ENCODE results near the gene ULBP3.

Gene ULBP3

DNA sequence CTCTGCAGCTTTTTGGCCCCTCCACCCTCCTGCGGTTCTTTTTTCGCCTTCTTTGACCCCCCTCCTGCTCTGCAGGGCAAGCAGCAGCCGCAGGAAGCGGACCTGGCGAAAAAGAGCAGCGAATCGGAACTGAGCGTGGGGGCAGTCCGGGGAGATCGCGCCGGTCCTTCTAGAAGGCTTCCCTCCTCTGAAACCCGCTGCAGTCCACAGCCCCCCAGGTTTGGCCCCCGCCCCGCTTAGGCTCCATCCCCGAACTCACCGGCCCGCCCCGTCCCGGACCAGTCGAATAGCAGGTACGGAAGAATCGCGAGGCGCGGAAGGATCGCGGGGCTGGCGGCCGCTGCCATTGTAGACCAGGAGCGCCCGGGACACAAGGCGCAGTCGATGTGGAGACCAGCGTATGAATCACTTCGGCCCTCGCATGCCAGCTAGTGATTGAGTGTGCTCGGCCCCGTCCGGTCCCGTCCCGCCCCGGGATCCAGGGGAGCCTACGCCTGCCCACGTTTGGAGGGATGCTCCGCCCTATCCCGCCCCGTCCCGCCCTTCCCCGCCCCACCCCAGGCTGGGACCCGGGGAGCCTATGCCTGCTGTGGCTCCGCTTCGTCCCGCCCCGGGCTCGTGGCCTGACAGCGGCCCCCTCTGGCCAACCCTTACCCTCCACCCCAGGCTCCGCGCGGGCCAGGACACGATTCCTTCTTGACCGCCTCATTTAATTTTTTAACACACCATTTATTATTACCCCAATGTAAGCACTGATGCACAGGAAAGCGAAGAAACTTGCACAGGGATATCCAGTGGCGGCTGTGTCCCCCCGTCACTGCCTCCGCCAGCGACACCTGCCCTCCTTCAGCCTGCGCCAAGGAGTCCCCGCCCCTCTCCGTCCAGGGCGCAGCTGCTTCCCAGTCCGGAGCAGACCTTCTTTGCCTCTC lies at the start of gene ULBP3:
TSS of gene ULBP3 (minus strand) at position 402 of the 929 bp plus-strand sequence. CDS start at position 347, 55 bp downstream.
- DNase-seq (peak; percentile 72), ATAC-seq (replicated peaks) (peak; percentile 90 to 91)
- peak within 1 kb of the TSS; percentile 83 to 85 for H3K4me3 Mint-ChIP-seq
- no peak within 1 kb of the TSS for H3K27ac Mint-ChIP-seq
- peaks cover 20 to 35% of the 10 kb centered on the region in 2 donors for H3K4me1 Mint-ChIP-seq
- H3K36me3 Mint-ChIP-seq = peaks cover 0 to 3% of the 10 kb centered on the region in 2 donors
- H3K9me3 Mint-ChIP-seq = no peaks in the 10 kb centered on the region
- peaks cover 46% of the 10 kb centered on the region in 2 donors for H3K27me3 Mint-ChIP-seq

DNA sequence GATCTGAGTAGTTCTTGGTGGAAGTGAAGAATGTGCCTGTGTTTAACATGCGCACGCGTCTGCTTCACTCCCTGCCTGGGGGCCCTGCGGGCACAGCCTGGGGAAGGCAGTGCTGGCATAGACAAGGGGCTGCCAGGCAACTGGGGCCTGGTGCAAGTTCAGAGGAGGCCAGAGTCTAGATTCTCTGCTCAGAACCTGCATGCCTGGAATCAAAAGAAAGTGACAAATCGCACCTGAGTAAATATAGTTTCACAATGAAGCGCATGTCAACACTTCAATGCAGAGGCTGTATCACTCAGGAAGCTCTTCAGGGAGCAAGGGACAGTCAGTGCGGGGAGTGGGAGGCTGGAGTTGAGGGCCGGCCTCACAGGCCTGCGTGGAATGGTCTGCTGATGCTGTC lies 49.7 kb upstream of the ULBP3 start:
- peaks cover 1 to 4% of the 10 kb centered on the region in 2 donors for H3K36me3 Mint-ChIP-seq
- no peak overlapping the region for H3K4me3 Mint-ChIP-seq
- DNase-seq (no peak), ATAC-seq (replicated peaks) (peak in 1 of 2 donors; percentile 20)
- peaks cover 7 to 10% of the 10 kb centered on the region in 2 donors for H3K27me3 Mint-ChIP-seq
- H3K9me3 Mint-ChIP-seq = peaks cover 0 to 5% of the 10 kb centered on the region in 2 donors
- H3K27ac Mint-ChIP-seq = no peak overlapping the region
- H3K4me1 Mint-ChIP-seq = peaks cover 18 to 22% of the 10 kb centered on the region in 2 donors

DNA sequence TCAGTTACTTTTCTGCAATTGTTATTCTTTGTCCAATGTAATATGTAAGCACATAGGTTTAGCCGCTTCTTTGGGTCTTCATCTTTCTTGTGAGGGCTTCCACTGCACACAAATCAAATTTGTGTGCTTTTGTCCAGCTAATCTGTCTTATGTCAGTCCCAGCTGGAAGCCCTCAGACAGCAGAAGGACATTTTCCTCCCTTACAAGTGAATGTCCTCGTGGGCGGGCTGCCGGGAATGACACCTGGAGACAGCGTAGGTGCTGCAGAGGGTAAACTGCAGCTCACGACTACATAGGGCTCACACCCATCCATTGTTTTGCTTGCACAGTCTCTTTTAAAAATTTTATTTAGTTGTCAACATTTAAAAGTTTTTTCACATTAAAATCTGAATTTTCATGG lies 49.3 kb upstream of the ULBP3 start:
- Mint-ChIP-seq H3K27ac (no peak overlapping the region), H3K4me1 (peaks cover 16 to 19% of the 10 kb centered on the region in 2 donors), H3K9me3 (peaks cover 0 to 5% of the 10 kb centered on the region in 2 donors), H3K36me3 (peaks cover 1 to 4% of the 10 kb centered on the region in 2 donors), H3K27me3 (peaks cover 4 to 6% of the 10 kb centered on the region in 2 donors), H3K4me3 (no peak overlapping the region)
- no peak for DNase-seq
- no peak for ATAC-seq (replicated peaks)

DNA sequence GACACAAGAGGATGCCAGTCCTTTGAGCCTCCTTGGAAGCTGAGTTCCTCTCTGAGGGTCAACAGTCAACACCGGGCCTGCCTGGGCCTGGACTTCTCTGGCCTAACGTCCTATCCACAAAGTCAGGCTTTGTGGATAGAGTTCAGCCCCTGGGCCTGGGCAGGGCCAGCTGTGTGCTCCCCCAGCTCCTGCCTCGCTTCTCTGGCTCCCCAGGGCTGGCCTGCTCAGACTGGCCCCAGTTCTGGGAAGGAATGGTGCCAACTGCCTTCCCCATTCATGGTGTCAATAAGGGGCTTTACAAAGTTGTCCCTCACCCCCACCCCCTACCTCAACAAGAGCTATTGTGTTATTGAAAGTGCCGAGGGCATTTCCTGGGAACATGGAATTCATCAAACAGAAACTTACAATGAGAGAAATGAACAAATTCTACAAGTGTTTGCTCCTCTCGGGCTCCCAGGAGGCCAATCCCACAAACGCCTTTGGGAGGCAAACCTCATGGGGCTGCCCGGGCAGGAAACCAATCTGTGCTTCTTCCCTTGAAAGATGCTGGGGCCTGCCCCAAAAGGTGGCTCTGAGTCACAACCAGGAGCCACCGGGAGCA lies 47.4 kb upstream of the ULBP3 start:
- H3K27me3 Mint-ChIP-seq = no peaks in the 10 kb centered on the region
- H3K36me3 Mint-ChIP-seq = peaks cover 1 to 4% of the 10 kb centered on the region in 2 donors
- H3K9me3 Mint-ChIP-seq = peaks cover 0 to 5% of the 10 kb centered on the region in 2 donors
- DNase-seq (no peak), ATAC-seq (replicated peaks) (no peak)
- H3K4me1 Mint-ChIP-seq = peaks cover 16 to 19% of the 10 kb centered on the region in 2 donors
- no peak overlapping the region for H3K27ac Mint-ChIP-seq
- no peak overlapping the region for H3K4me3 Mint-ChIP-seq

DNA sequence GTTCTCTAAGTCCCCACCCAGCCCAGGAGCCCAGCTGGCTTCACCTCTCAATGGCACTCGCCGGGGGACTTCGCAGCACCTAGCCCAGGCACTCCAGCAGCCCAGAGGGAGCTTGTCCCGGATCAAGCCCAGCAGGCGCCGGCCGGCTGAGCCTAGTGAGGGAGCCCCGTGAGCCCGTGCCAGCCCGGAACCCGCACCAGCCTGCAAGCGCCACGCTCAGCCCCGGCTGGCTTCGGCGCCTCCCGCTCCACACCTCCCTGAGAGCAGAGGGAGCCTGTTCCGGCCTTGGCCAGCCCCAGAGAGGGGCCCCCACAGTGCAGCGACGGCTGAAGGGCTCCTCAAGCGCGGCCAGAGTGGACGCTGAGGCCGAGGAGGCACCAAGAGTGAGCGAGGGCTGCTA lies 46.8 kb upstream of the ULBP3 start:
- peaks cover 0 to 5% of the 10 kb centered on the region in 2 donors for H3K9me3 Mint-ChIP-seq
- H3K4me3 Mint-ChIP-seq = no peak overlapping the region
- DNase-seq (no peak), ATAC-seq (replicated peaks) (no peak)
- no peak overlapping the region for H3K27ac Mint-ChIP-seq
- peaks cover 16 to 19% of the 10 kb centered on the region in 2 donors for H3K4me1 Mint-ChIP-seq
- H3K36me3 Mint-ChIP-seq = peaks cover 1 to 4% of the 10 kb centered on the region in 2 donors
- H3K27me3 Mint-ChIP-seq = no peaks in the 10 kb centered on the region

DNA sequence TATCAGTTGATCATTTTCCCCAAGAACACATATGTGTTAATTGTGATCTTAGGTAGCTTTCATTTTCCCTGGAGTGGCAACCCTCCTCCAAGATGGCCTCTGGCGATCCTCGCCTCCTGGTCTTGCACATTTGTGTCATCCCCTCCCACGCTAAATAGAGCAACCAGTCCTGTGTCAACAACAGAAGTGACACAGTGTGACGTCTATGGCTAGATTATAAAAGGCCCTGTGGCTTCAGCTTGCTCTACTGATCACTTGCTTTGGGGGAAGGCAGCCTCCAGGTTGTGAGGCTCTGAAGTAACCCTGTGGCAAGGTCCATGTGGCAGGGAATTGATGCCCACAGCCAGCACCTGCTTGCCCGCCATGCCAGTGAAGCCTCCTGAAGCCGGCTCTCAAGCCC lies 43.3 kb upstream of the ULBP3 start:
- no peak for ATAC-seq (replicated peaks)
- peaks cover 0 to 1% of the 10 kb centered on the region in 2 donors for H3K27me3 Mint-ChIP-seq
- peaks cover under 1 to 1% of the 10 kb centered on the region in 2 donors for H3K36me3 Mint-ChIP-seq
- H3K4me1 Mint-ChIP-seq = peaks cover 0 to under 1% of the 10 kb centered on the region in 2 donors
- peaks cover 0 to 4% of the 10 kb centered on the region in 2 donors for H3K9me3 Mint-ChIP-seq
- no peak overlapping the region for H3K4me3 Mint-ChIP-seq
- no peak overlapping the region for H3K27ac Mint-ChIP-seq
- no peak for DNase-seq

DNA sequence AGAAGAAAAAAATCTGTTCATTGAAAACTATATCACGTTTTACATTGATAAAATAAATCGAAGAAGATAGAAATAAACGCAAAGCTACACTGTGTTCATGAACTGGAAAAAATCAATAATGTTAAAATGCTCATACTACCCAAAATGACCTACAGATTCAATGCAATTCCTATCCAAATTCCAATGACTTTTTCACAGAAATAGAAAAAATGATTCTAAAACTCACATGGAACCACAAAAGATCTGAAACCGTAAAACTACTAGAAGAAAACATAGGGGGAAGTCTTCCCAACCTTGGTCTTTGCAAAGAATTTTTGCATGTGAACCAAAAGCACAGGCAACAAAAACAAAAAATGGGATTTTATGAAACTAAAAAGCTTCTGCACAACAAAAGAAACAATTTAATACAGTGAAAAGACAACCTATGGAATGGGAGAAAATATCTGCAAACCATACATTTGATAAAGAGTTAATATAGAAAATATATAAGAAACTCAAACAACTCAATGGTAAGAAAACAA lies 33.9 kb upstream of the ULBP3 start:
- DNase-seq (no peak), ATAC-seq (replicated peaks) (no peak)
- no peaks in the 10 kb centered on the region for H3K9me3 Mint-ChIP-seq
- no peak overlapping the region for H3K4me3 Mint-ChIP-seq
- no peak overlapping the region for H3K27ac Mint-ChIP-seq
- H3K36me3 Mint-ChIP-seq = no peaks in the 10 kb centered on the region
- H3K27me3 Mint-ChIP-seq = peaks cover 0 to 13% of the 10 kb centered on the region in 2 donors
- H3K4me1 Mint-ChIP-seq = no peaks in the 10 kb centered on the region

DNA sequence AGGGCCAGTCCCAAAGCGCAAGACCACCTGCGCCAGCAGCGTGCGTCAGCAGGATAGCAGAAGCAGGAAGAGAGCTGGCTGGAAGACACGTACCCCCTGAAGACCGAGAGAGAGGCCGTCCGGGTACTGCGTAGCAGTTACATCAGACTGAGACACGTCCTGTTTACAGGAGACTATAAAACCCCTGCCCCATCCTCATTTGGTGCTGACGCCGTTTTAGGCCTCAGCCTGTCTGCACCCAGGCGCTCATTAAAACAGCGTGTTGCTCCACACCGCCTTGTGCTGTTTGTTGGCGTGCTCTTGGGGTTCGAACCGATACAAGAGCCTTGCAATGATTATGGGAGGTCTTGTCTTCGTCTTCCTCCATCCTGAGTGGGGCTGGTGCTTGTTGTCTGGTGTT lies 31.8 kb upstream of the ULBP3 start:
- Mint-ChIP-seq H3K9me3 (no peaks in the 10 kb centered on the region), H3K27ac (no peak overlapping the region), H3K4me3 (no peak overlapping the region), H3K36me3 (no peaks in the 10 kb centered on the region), H3K4me1 (no peaks in the 10 kb centered on the region), H3K27me3 (peaks cover 4 to 9% of the 10 kb centered on the region in 2 donors)
- no peak for ATAC-seq (replicated peaks)
- no peak for DNase-seq

DNA sequence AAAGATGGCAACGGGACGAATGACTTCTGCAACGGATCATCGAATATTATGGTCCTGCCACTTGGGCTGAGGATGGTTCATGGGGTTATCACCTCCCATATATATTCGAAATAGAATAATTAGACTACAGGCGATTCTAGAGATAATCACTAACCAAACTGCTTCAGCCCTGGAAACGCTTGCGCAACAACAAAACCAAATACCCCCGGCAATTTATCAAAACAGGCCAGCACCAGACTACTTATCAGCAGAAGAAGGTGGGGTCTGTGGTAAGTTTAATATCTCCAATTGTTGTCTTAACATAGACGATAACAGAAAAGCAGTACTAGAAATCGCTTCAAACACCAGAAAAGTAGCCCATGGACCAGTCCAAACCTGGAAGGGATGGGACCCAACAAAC lies 31.0 kb upstream of the ULBP3 start:
- ATAC-seq (replicated peaks) (no peak), DNase-seq (no peak)
- Mint-ChIP-seq H3K36me3 (no peaks in the 10 kb centered on the region), H3K27ac (no peak overlapping the region), H3K27me3 (peaks cover 8 to 14% of the 10 kb centered on the region in 2 donors), H3K9me3 (no peaks in the 10 kb centered on the region), H3K4me3 (no peak overlapping the region), H3K4me1 (no peaks in the 10 kb centered on the region)

DNA sequence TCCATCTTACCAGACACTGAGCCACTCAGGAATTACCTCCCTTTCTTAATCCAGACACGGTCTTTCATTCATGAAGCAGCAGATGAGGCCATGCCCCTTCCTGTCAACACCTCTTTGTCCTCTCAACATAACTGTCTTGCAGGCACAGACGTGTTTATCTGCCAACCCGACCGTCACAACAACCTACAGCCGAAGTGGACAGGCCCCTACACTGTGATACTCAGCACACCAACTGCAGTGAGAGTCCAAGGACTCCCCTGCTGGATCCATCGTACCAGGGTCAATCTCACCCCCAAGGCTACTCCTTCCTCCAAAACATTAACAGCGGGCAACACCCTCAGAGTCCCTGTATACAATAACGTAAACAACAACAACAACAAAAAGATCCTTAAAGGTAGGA lies 30.6 kb upstream of the ULBP3 start:
- peaks cover 8 to 12% of the 10 kb centered on the region in 2 donors for H3K27me3 Mint-ChIP-seq
- no peak for ATAC-seq (replicated peaks)
- DNase-seq = no peak
- H3K4me3 Mint-ChIP-seq = no peak overlapping the region
- no peak overlapping the region for H3K27ac Mint-ChIP-seq
- peaks cover 0 to 2% of the 10 kb centered on the region in 2 donors for H3K4me1 Mint-ChIP-seq
- H3K36me3 Mint-ChIP-seq = no peaks in the 10 kb centered on the region
- no peaks in the 10 kb centered on the region for H3K9me3 Mint-ChIP-seq

DNA sequence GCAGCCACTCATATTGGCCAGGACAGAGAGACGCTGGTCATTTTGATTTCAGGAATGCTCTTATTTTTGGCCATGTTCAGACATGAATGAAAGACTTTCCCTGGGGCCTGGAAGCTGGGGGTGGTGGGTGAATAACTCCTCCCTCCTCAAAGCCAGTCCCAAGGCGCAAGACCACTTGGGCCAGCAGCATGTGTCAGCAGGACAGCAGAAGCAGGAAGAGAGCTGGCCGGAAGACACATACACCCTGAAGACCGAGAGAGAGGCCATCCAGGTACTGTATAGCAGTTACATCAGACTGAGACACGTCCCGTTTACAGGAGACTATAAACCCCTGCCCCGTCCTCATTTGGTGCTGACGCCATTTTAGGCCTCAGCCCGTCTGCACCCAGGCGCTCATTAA lies 29.2 kb upstream of the ULBP3 start:
- Mint-ChIP-seq H3K9me3 (no peaks in the 10 kb centered on the region), H3K36me3 (no peaks in the 10 kb centered on the region), H3K27me3 (peaks cover 8 to 12% of the 10 kb centered on the region in 2 donors), H3K4me1 (peaks cover 0 to 2% of the 10 kb centered on the region in 2 donors), H3K27ac (no peak overlapping the region), H3K4me3 (no peak overlapping the region)
- no peak for ATAC-seq (replicated peaks)
- DNase-seq = no peak

DNA sequence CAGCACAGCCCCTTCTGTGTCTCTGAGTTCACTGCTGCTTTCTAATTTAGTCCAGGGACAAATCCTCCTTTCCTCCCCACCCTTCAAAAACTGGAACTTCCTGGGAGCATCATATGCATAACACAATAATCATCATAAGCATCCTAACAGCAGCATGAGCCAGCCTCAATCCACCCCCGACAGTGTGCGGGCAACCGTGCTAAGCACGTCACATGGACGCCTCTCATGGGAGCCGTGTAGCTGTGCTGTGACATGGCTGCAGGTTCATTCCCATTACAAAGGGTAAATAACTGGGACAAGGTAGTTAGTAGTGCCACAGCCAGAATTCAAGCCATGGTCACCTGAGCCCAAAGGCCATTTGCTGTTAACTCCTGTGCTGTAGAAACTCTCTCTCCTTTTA lies 24.5 kb upstream of the ULBP3 start:
- peaks cover 0 to 2% of the 10 kb centered on the region in 2 donors for H3K4me1 Mint-ChIP-seq
- H3K27me3 Mint-ChIP-seq = peaks cover 12 to 15% of the 10 kb centered on the region in 2 donors
- H3K9me3 Mint-ChIP-seq = no peaks in the 10 kb centered on the region
- H3K36me3 Mint-ChIP-seq = no peaks in the 10 kb centered on the region
- no peak for DNase-seq
- H3K27ac Mint-ChIP-seq = no peak overlapping the region
- no peak for ATAC-seq (replicated peaks)
- no peak overlapping the region for H3K4me3 Mint-ChIP-seq

DNA sequence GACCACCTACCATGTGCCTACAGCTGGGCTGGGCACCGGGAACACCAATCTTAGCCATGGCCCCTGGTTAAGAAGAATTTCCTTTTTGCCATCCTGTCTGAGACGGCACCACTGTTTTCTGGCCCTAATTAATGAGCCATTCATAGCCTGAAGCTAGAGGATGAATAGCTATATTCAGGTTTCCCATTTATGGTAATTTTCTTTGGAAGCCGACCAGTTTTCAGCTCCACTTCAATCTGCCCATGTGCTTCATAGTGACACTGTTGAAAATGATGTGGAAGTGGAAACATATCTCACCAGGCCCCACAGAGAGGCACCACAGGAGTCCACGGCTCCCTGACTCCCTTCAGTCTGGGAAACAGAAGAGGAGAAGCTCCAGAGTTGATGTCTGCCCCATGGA lies 22.6 kb upstream of the ULBP3 start:
- H3K27me3 Mint-ChIP-seq = peaks cover 14 to 16% of the 10 kb centered on the region in 2 donors
- H3K4me3 Mint-ChIP-seq = no peak overlapping the region
- no peaks in the 10 kb centered on the region for H3K36me3 Mint-ChIP-seq
- DNase-seq (no peak), ATAC-seq (replicated peaks) (no peak)
- peaks cover 0 to 2% of the 10 kb centered on the region in 2 donors for H3K4me1 Mint-ChIP-seq
- no peaks in the 10 kb centered on the region for H3K9me3 Mint-ChIP-seq
- no peak overlapping the region for H3K27ac Mint-ChIP-seq

DNA sequence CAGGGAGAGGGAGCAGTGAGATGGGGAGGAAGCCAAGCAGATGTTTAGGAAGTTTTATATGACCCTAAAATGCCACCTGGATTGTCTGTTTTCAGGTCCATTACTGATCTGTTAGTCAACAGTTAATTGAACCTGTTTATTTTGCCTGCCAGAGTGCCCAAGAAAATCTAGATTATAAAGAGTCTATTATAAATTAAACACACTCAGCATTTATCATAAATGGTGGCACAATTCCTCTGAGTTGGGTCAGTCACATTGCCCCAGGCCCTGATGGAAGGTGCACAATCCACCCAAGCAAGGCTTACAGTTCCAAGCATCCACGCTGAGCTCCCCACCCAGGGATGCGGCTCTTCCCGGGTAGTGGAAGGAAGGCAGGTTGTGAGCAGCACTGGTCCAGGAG lies 21.4 kb upstream of the ULBP3 start:
- Mint-ChIP-seq H3K27me3 (peaks cover 12% of the 10 kb centered on the region in 2 donors), H3K27ac (no peak overlapping the region), H3K9me3 (no peaks in the 10 kb centered on the region), H3K4me1 (peaks cover 0 to 2% of the 10 kb centered on the region in 2 donors), H3K4me3 (no peak overlapping the region), H3K36me3 (no peaks in the 10 kb centered on the region)
- DNase-seq (no peak), ATAC-seq (replicated peaks) (no peak)

Data from stimulated activated naive B cell treated with anti-CD40 and anti-IgM and Interleukin-4, amounts not matched to agents 10 μg/mL and 1 μg/mL and 100 μg/mL, for 72 hours (primary cell).